ENCODE data around the gene CFAP46. TPM values are rescaled to one million over a fixed set of nuclear protein-coding genes. Genes with fewer than 3 reads are reported as not detected.
A peak's percentile ranks its signal among the peaks of the same experiment; 100 is the strongest.

CFAP46 gene
- total and polyA plus RNA-seq, 2 of the 4 experiments (the other 2 are of a cell fraction) = 1.3 to 1.8 TPM

DNA sequence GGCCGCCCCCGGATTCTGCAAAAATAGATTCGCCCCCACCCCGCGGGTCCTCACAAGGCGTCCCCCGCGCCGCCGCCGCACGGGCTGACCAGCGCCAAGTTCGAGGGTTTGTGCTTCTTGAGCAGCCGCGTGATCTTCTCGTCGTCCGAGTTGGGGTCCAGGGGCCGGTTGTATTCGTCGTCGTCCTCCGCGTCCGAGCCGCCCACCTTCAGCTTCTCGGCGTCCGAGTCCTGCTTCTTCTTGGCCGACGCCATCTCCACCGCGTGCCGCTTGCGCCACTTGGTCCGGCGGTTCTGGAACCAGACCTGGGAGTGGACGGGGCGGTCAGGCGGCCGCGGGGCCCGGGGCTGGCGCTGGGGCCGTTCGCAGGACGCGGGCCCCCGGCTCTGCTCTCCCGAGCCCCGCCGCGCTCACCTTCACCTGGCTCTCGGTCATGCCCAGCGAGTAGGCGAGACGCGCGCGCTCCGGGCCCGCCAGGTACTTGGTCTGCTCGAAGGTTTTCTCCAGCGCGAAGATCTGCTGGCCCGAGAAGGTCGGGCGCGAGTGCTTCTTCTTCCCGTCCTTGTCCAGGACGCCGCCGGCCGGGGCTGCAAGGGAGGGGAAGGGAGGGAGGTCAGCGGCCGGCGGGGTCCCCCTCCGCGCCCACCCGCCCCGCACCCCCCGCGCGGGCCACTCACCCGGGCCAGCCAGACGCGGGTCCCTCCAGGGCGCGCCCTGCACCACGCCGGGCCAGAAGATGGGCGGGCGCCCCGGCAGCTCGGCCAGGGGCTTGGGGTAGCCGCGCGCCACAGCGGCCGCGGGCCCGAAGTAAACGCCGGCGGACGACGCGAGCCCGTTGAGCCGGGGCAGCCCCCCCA lies 157.3 kb downstream of the CFAP46 start:
- Histone ChIP-seq H3K23ac (ENCODE audit: low read depth, low read length) (no peak overlapping the region), H3K4me1 (ENCODE audit: control insufficient read depth, insufficient read depth, low read length) (no peaks in the 10 kb centered on the region), H2BK20ac (ENCODE audit: low read depth, low read length) (no peak overlapping the region), H2AK9ac (replicated peaks; ENCODE audit: low read depth, low read length, poor library complexity) (no peak overlapping the region), H3K14ac (replicated peaks; ENCODE audit: low read depth, low read length) (no peak overlapping the region), H3K4me2 (ENCODE audit: low read depth, low read length) (no peak overlapping the region), H2BK120ac (ENCODE audit: low read depth, low read length) (no peak overlapping the region), H3K36me3 (ENCODE audit: control insufficient read depth, insufficient read depth, low read length) (peaks cover 8% of the 10 kb centered on the region), H2BK15ac (ENCODE audit: low read depth, low read length) (no peak overlapping the region), H3K27ac (ENCODE audit: insufficient read depth, low read length) (no peak overlapping the region), H3K9ac (ENCODE audit: low read depth, low read length) (no peak overlapping the region), H3K4me3 (ENCODE audit: insufficient read depth, low read depth, low read length) (no peak overlapping the region), H2AFZ (replicated peaks; ENCODE audit: low read length, poor library complexity) (peak overlapping the region; percentile 2), H3K9me1 (ENCODE audit: insufficient read depth, low read length) (no peaks in the 10 kb centered on the region), H3K79me1 (ENCODE audit: low read depth in 1 of 2, low read length in 2 of 2) (no peaks in the 10 kb centered on the region), H4K5ac (ENCODE audit: low read depth, low read length) (no peak overlapping the region), H3K18ac (ENCODE audit: low read depth, low read length) (no peak overlapping the region), H2BK5ac (ENCODE audit: low read depth, low read length, poor library complexity, severe bottlenecking) (no peak overlapping the region), H3K9me3 (ENCODE audit: control insufficient read depth, insufficient read depth, low read length) (peaks cover 5% of the 10 kb centered on the region; the same call in 1 of the 2 replicates), H2AK5ac (ENCODE audit: low read depth, low read length) (no peak overlapping the region), H3K56ac (ENCODE audit: extremely low read depth, insufficient read depth, low read length) (no peak overlapping the region), H3K4ac (ENCODE audit: low read depth, low read length) (no peak overlapping the region), H4K20me1 (ENCODE audit: insufficient read depth, low read length) (no peaks in the 10 kb centered on the region), H3K27me3 (ENCODE audit: control insufficient read depth, insufficient read depth, low read length) (peaks cover 60% of the 10 kb centered on the region), H4K8ac (ENCODE audit: low read depth in 2 of 2, low read length in 2 of 2) (no peak overlapping the region), H4K91ac (ENCODE audit: insufficient read depth, low read depth, low read length) (no peak overlapping the region)
- no TSS peak for BruUV-seq (replicated peaks)
- ATAC-seq (ENCODE audit: low read depth) (peak; percentile 15; the same call in 1 of the 2 replicates), DNase-seq (no peak)
- TF ChIP-seq MXI1 (IDR thresholded peaks at IDR 0.05; ENCODE audit: borderline replicate concordance, low read depth, low read length) (no peak), MAZ (IDR thresholded peaks at IDR 0.05; ENCODE audit: borderline replicate concordance, low read depth, low read length) (no peak), BHLHE40 (IDR thresholded peaks at IDR 0.05; ENCODE audit: low read depth, low read length) (no peak), CEBPB (IDR thresholded peaks at IDR 0.05; ENCODE audit: low read depth, low read length) (no peak), NFE2L2 (IDR thresholded peaks at IDR 0.05; ENCODE audit: low read depth, low read length) (no peak), CHD1 (IDR thresholded peaks at IDR 0.05; ENCODE audit: low read depth, low read length) (no peak)
- POLR2A ChIA-PET (ENCODE audit: unreplicated experiment) = no interaction called here
- dilution Hi-C loops (cut with HindIII; ENCODE audit: low sequenced_read_pairs, unreplicated experiment) (no loop called here), in situ Hi-C loops (cut with MboI; ENCODE audit: low sequenced_read_pairs) (no loop called here), intact Hi-C loops (cut with micrococcal nuclease) (no loop called here)
- WGBS, 2 experiments (ENCODE audit: extremely low coverage in 2 of 2, insufficient read length in 1 of 2) = 6% methylated on average over 64 of the region's 111 CpGs; no CpG with 5 or more reads in 1 of the 2 experiments
- CTCF ChIA-PET = no interaction called here
